ENCODE results near the gene ADGRD2. TPM values are rescaled to one million over a fixed set of nuclear protein-coding genes. Genes with fewer than 3 reads are reported as not detected.

Gene ADGRD2
- total and polyA plus RNA-seq, 4 donors = not detected

GRCh38 chr9:124477648-124478285 is 27.5 kb downstream of the ADGRD2 start:
- WGBS = 6% methylated on average over 53 of the region's 53 CpGs
- Histone ChIP-seq H3K27me3 (ENCODE audit: control insufficient read depth in 4 of 4, insufficient read depth in 4 of 4, low read length in 3 of 4) (peaks cover 0 to 5% (median 2%) of the 10 kb centered on the region in 4 donors), H3K27ac (ENCODE audit: low read depth in 1 of 2, low read length in 2 of 2) (no peak overlapping the region), H3K4me3 (ENCODE audit: low read depth in 1 of 3, low read length in 3 of 3) (peak overlapping the region in 1 of 3 donors; percentile 6), H3K4me1 (ENCODE audit: control insufficient read depth in 4 of 4, insufficient read depth in 4 of 4, low read length in 3 of 4) (no peaks in the 10 kb centered on the region), H3K9me3 (ENCODE audit: control insufficient read depth in 4 of 4, low read length in 3 of 4) (no peaks in the 10 kb centered on the region), H3K36me3 (ENCODE audit: control insufficient read depth in 4 of 4, insufficient read depth in 3 of 4, low read depth in 1 of 4, low read length in 3 of 4) (no peaks in the 10 kb centered on the region), H3K9ac (ENCODE audit: low read depth in 1 of 2, low read length in 2 of 2) (no peak overlapping the region)
- TF ChIP-seq SP1 (IDR thresholded peaks at IDR 0.05) (no peak), CTCF (IDR thresholded peaks at IDR 0.05; ENCODE audit: low read depth, low read length, missing input control) (no peak), GABPA (IDR thresholded peaks at IDR 0.05 in 1 of 2, conservative IDR thresholded peaks at IDR 0.05 in 1 of 2) (no peak), JUND (IDR thresholded peaks at IDR 0.05) (no peak), EGR1 (IDR thresholded peaks at IDR 0.05; ENCODE audit: low read depth in 2 of 2) (no peak), TAF1 (conservative IDR thresholded peaks at IDR 0.05) (no peak), FOXA1 (IDR thresholded peaks at IDR 0.05) (no peak), HNF4A (conservative IDR thresholded peaks at IDR 0.05) (no peak), MAX (IDR thresholded peaks at IDR 0.05) (no peak), HNF4G (IDR thresholded peaks at IDR 0.05) (no peak), ZBTB33 (IDR thresholded peaks at IDR 0.05) (no peak), RXRA (IDR thresholded peaks at IDR 0.05) (no peak), RAD21 (IDR thresholded peaks at IDR 0.05) (no peak), FOXA2 (IDR thresholded peaks at IDR 0.05) (no peak), ATF3 (IDR thresholded peaks at IDR 0.05) (no peak), NR2F2 (IDR thresholded peaks at IDR 0.05) (no peak), REST (IDR thresholded peaks at IDR 0.05) (no peak)
- no peak for DNase-seq (ENCODE audit: low spot score)
